Measurements from ENCODE around the gene GOT1.

Gene GOT1

GRCh38 chr10:99394256-99394655, 36.2 kb downstream of the GOT1 start:
- no peak for DNase-seq

- DNase-seq, result no peak
These were observed 36.7 kb downstream of the GOT1 start for GRCh38 chr10:99393683-99394082.

DNA sequence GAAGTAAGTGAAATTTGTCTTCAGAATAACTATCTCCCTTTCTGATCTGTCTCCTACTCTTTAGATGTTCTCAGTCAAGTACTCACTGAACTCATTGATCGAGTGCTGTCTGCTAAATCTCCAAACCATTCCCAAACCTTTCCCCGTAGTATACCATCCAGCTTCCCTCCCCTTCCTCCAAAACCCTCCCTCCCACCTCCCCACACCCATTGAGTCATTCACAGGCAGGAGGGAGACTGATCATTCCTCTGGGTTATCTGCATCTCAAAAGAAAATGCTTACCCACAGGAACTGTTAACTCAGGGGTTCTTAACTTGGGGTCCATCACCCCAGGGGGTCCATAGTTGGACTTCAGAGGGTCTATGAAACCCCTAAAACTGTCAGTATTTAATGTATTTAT, 37.4 kb downstream of the GOT1 start:
- DNase-seq, result no peak

DNA sequence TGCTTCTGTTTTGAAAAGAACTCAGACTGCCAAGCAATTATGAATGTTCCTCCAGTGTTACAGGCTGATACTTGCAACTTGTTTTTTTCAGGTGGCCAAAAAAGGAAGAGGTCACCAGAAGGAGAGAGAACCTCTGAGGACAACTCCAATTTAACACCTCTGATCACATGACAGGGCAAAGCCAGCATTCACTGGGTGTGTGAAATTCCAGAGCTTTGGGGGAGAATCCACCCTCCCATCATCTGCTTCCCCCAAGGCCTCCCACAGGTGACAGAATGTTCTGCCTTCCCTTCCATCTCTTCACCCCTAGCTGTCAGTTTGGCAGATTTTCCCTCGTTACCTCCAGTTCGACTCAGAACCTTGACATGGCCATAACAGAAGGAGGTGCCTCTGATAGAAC, 39.1 kb downstream of the GOT1 start:
- DNase-seq, result no peak

GRCh38 chr10:99389729-99390480, 40.5 kb downstream of the GOT1 start:
- DNase-seq, result no peak

DNA sequence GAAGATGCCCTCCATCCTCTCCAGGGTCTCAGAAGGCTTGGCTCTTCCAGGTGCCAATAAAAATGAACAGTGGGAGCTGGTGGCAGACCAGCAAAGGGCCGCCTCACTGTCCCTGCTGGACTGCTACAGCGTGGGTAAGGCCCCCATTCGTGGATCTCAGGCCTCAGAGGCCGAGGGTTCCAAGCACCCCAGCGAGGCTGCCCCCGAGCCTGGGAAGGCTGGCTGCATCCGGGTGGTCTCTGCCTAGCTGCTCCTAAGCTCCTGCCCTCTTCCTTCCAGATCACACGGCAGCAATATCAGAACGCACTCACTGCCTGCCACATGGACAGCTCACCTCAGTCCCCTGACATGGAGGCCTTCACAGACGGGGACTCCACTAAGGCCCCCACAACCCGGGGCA, 42.9 kb downstream of the GOT1 start:
- DNase-seq, result no peak

GRCh38 chr10:99387071-99387470, 43.4 kb downstream of the GOT1 start:
- DNase-seq, result no peak

DNA sequence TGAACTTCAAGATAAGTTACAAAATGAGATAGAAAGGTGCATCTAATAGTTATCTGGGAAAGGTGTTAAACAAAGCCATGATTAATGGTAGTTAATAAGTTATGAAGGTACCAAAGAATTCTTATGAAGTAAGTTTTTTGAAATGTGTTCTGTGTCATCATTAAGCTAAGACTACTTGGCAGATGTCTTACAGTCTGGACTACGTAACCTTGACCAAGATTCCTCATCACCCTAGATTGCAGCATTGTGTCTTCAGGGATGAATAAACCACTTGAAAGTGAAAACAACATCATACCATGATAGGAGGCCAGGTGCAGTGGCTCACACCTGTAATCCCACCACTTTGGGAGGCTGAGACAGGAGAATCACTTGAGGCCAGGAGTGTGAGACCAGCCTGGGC, 48.2 kb downstream of the GOT1 start:
- DNase-seq, result no peak

GRCh38 chr10:99375426-99375825, 55.0 kb downstream of the GOT1 start:
- no peak for DNase-seq

DNA sequence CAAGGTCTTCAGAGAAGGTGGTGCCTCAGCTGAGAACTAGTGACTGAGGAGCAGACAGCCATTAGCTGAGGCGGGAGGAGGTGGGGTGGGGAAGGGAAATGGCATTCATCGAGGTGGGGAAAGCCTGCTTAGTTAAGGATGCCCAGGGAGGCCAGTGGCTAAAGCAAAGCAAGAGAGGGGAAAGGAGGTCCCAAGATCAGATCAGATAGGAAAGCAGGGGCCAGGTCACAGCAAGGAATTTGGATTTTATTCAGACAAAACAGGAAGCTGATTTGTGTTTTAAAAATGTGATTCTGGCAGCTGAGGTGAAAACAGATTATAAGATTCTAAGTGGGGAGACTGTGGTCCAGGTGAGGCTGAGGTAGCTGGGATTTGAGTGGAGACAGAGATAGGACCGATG, 55.5 kb downstream of the GOT1 start:
- no peak for DNase-seq

GRCh38 chr10:99374526-99374925, 55.9 kb downstream of the GOT1 start:
- no peak for DNase-seq

DNA sequence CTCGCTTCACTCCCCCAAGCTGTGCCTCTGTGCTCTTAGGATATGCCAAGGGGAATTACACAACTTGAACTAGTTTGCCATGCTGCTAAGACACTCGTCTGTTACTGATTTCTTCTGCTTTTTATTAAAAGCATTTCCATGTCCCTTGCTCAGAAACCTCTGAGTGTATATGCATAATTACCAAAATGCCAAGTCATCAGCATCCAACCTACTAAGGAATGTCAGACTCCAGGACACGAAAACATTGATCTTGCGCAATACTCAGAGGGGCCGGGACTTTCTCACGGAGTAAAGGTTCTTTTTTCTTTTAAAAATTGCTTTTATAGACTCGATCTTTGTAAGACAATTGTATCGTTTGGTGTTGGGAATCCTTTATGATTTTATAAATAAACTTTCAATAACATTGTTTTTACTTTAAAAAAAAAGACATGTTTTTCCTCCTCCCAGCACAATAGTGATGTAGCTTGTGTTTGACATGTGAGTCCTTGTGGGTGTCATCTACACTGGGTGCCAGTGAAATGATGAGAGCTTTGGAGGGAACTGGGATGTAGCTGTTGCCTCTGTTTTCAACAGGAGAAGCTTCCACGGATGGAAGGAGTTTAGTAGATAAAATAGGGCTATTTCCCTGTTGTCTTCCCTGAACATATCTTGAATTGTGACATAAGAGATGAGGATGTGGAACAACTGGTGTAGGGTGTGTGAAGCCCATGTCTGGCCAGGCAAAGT, 57.7 kb downstream of the GOT1 start:
- no peak for DNase-seq

DNA sequence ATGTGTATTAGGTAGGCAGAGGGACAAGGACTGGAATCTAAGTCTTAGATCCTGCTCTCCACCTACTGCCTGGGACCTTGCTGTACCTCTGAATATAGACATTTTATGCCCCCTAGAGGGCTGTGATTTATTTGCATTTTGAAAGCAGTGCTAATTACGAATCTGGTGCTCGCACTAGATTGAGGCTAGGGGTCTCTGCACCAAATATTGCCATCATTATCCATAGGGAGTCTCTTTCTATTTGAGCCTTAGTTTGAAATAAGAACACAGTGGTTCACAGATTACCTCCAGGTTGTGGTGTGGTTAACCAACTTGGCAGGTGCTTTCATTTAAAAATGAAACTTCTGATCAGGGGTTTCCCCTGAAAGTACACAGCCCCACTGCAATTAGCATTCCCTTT, 59.4 kb downstream of the GOT1 start:
- no peak for DNase-seq

DNA sequence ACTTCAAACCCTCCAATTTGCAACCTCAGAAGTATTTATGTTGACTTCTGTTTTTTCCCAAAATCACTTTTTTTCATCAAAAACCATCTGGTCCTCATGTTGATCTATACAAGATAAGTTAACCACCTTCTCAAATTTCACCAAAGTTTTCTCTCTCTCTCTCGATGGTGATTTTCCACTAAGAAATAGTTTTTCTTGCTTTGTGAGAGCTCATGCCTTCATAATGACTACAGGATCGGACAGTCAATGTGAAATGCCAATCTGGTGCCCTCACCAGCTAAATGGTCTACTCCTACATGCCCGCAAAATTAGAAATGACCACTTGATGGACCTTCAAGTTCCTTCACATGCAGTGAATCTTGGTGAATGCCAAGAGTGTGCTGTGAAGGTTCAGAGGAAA, 60.9 kb downstream of the GOT1 start:
- DNase-seq, result no peak

- no peak for DNase-seq
These were observed 61.3 kb downstream of the GOT1 start for GRCh38 chr10:99369126-99369525.

DNA sequence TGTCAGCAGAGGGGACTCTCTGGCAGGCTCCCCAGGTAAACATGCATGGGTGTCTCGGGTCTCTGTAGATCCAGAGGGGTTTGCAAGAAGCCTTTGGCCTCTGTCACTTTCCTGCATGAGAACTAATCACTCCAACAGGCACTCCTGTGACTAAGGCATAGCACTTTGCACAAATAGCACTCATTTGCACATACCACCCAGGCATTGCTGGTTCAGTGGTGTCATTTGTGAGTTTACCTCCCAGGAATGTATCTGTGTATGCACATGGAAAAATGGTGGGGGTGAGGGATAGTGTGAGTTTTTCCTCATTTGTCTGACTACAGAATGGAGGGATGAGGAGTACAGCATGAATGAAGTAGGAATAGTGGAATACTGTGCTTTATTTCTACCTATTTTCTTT, 61.8 kb downstream of the GOT1 start:
- no peak for DNase-seq

DNA sequence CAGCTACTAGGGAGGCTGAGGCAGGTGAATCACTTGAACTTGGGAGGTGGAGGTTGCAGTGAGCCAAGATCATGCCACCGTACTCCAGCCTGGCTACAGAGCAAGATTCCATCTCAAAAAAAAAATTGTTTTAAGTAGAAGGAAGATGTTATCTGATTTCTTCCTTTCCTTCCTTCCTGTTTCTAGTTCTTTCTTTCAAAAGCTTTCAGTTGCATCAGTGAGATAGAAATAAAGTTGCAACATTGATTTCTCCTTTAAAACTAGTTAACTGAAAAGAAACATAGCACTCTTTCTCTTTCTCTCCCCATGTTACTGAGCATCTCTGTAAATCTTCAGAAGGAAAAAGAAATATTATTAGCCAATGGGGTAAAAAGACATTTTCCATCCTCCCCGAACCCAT, 63.8 kb downstream of the GOT1 start:
- DNase-seq, result no peak

DNA sequence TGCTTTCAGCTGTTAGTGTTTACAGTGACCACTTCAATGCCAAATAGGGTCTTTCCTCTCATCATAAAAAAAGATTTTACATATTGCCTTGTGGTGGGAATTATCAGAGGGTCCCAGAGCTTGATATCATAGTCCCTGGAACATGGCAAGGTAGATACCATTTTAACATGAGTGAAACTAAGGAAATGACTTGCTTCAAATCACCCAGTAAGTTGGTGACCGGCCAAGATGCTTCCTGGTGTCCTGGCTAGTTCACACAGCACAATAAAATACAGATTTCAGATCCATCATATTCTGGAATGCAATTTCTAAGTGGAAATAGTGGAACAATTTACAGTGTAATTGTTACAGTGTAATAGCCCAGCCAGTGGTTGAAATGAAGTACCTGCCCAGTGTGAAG, 64.7 kb downstream of the GOT1 start:
- DNase-seq, result no peak

DNA sequence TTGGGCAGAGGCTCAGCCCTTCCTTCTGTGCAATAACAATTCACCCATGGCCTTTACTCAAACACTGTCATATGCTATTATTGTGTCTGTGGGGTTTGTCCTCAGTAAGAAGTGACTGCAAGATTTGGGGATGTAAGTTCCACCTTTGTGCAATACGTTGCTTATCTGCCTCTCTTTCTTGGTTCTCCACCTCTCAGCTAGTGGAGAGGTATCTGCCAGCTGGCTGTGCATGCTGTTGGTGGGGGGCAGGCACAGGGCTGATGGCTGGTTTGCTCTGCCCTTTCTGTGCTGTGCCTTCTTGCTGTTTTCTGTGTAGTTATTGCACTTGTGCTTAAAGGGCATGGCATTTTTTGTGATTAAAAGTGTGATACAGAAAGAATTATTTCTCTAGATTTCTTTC, 65.1 kb downstream of the GOT1 start:
- no peak for DNase-seq

DNA sequence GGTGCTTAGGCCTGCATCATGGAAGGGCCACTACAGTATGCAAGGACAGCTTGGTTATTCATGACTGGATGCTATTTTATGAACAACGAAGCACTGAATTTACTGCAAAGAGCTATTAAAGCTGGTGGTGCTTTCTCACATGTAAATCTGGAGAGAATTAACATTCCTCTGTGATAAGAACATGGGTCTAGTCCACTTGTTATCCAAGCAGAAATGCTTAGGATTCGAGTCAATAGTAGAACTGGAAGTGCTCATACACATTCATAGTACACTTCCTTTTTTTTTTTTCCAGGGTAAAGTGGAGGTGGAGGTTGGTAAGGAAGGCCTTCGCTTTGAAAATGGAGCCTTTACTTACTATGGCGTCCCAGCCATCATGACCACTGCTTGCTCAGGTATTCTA, 66.3 kb downstream of the GOT1 start:
- no peak for DNase-seq

DNA sequence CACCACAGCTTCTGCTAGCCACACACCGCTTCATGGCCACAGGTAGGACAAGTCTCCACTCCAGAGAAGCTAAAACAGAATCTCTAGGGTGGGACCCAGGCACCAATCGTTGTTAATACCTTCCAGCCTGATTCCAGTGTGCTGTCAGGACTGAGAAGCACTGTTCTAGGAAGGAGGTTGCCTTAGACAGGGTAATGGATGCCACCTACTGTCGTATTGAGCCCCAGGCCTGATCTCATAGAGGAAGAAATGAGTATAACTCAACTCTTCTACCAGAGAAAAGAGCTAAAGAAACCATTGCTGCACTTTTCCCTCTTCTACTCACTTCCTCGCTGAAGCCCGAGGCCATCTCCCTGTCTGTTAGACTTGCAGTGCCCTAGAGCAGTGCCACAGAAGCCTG, 69.5 kb downstream of the GOT1 start:
- no peak for DNase-seq

GRCh38 chr10:99358101-99358500, 72.3 kb downstream of the GOT1 start:
- no peak for DNase-seq

GRCh38 chr10:99357691-99358090, 72.7 kb downstream of the GOT1 start:
- no peak for DNase-seq

DNA sequence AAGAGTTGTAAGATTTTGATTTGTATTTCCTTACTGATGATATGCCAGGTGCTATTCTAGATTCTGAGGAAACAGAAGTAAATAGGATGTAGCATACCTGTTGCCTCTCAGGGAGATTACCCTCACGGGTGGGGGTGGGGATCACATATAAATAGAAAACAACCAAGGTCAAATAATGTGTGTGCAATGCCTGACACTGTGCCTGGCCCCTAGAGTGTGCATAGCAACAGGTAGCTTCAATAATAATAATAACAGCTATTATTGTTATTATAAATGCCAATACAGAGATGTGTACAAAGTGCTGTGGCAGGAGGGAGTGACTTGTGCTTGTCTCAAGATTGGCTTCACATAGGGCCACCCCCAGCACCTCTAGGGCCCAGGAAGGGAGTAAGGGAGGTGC, 77.2 kb downstream of the GOT1 start:
- no peak for DNase-seq

- no peak for DNase-seq
These were observed 82.8 kb downstream of the GOT1 start for GRCh38 chr10:99347672-99348071.
